GM12878 (cell line): Measurements from ENCODE around the gene VARS2. TPM values are rescaled to one million over a fixed set of nuclear protein-coding genes. Genes with fewer than 3 reads are reported as not detected.
"Not testable (repeated sequence)": the region's sequence is repeated elsewhere in the genome, so short reads cannot be mapped to it uniquely, and the experiment has no call there.

Experiments
- ATAC-seq: fragments of 200-7000 bp; cut with Tn5 transposase; 3 replicates; pipeline ENCODE4 v1.9.1; 2020; ENCODE audit warnings: mild to moderate bottlenecking, moderate library complexity
- BruUV-seq: library from RNA; stranded (reverse); fragments of 400-500 nt; replicated peaks from 2 replicates; lab custom pipeline; 2021; lab: Mats Ljungman, UMichigan
- CTCF ChIA-PET: fragments of 300-600 bp; sonication (Branson Sonifier 250); formaldehyde crosslinking; extraction: SDS; loops from one replicate; lab custom pipeline; 2021; ENCODE audit warnings: inconsistent platforms; lab: Yijun Ruan, JAX
- POLR2A ChIA-PET: fragments of 350-600 bp; formaldehyde crosslinking; extraction: SDS; loops from one replicate; lab custom pipeline; 2021; ENCODE audit warnings: inconsistent platforms; lab: Charles Lee
- RAD21 ChIA-PET: fragments of 300-600 bp; sonication (Branson Sonifier 250); formaldehyde crosslinking; loops from one replicate; lab custom pipeline; 2023; ENCODE audit warnings: antibody characterized with exemption; ENCODE audit not compliant: unreplicated experiment; lab: Charles Lee
- SMC1A ChIA-PET: fragments of 300-600 bp; sonication (Branson Sonifier 250); formaldehyde crosslinking; loops from one replicate; lab custom pipeline; 2023; ENCODE audit not compliant: unreplicated experiment, uncharacterized antibody; lab: Charles Lee
- DNase-seq: peaks from one replicate; pipeline ENCODE4 v3.0.0-alpha.2; 2011; ENCODE audit warnings: low read depth, low spot score
- FAIRE-seq: peaks from 3 replicates; lab custom pipeline; 2011; peaks lifted over from hg19 to GRCh38; lab: Jason Lieb, UNC
- H2AFZ ChIP-seq: 2 replicates; pipeline ENCODE4 v1.6.0; 2011; ENCODE audit warnings: low read depth, low read length, control low read depth; ENCODE audit not compliant: control insufficient read depth
- H3K27ac ChIP-seq: 2 replicates; pipeline ENCODE4 v1.5.1; 2011; ENCODE audit warnings: control low read depth; ENCODE audit not compliant: control insufficient read depth, insufficient read depth
- H3K27me3 ChIP-seq, 2 experiments: replicated peaks in 1 of 2; 2 replicates each; pipeline versions ENCODE4 v1.6.0 to v1.6.1; 2011; ENCODE audit warnings: low read length in 1 of 2; ENCODE audit not compliant: control insufficient read depth in 2 of 2, insufficient read depth in 2 of 2
- H3K36me3 ChIP-seq, 2 experiments: 2 replicates each; pipeline ENCODE4 v1.5.1; 2011; ENCODE audit warnings: low read length in 1 of 2; ENCODE audit not compliant: control insufficient read depth in 2 of 2, insufficient read depth in 2 of 2
- H3K4me1 ChIP-seq: 2 replicates; pipeline ENCODE4 v1.6.1; 2011; ENCODE audit warnings: mild to moderate bottlenecking, low read length, moderate library complexity, mixed read lengths; ENCODE audit not compliant: control insufficient read depth, insufficient read depth
- H3K4me2 ChIP-seq: 2 replicates; pipeline ENCODE4 v1.6.0; 2011; ENCODE audit warnings: control low read depth; ENCODE audit not compliant: control insufficient read depth, insufficient read depth
- H3K4me3 ChIP-seq: fragments of 200-600 bp; sonication (generic); 2 replicates; pipeline ENCODE4 v1.5.1; 2016
- H3K79me2 ChIP-seq: 2 replicates; pipeline ENCODE4 v1.6.0; 2011; ENCODE audit warnings: low read length; ENCODE audit not compliant: control insufficient read depth, insufficient read depth
- H3K9ac ChIP-seq: 2 replicates; pipeline ENCODE4 v1.8.0; 2011; ENCODE audit warnings: low read length, control low read depth, mixed read lengths; ENCODE audit not compliant: control insufficient read depth, insufficient read depth
- H3K9me3 ChIP-seq: replicated peaks from 3 replicates; pipeline ENCODE4 v1.5.1; 2011; ENCODE audit warnings: mild to moderate bottlenecking, low read length; ENCODE audit not compliant: control insufficient read depth, insufficient read depth
- H4K20me1 ChIP-seq: 2 replicates; pipeline ENCODE4 v1.6.0; 2011; ENCODE audit not compliant: control insufficient read depth, insufficient read depth
- HDAC2 ChIP-seq: fragments of 200-600 bp; sonication (generic); IDR thresholded peaks from 2 replicates; pipeline ENCODE4 v1.6.1; 2017
- MLLT1 ChIP-seq: fragments of 450-650 bp; IDR thresholded peaks from 2 replicates; pipeline ENCODE4 v1.6.1; 2016; ENCODE audit warnings: mild to moderate bottlenecking
- SPI1 ChIP-seq: IDR thresholded peaks from 2 replicates; pipeline ENCODE4 v1.6.1; 2011; ENCODE audit warnings: low read depth, mild to moderate bottlenecking, low read length, moderate library complexity, borderline replicate concordance; ENCODE audit not compliant: insufficient read depth
- SREBF2 ChIP-seq: IDR thresholded peaks from 2 replicates; pipeline ENCODE4 v1.6.1; 2012; ENCODE audit warnings: mild to moderate bottlenecking, low read length
- ZNF384 ChIP-seq: IDR thresholded peaks from 2 replicates; pipeline ENCODE4 v1.6.1; 2012; ENCODE audit warnings: low read depth, mild to moderate bottlenecking, low read length, improper control_type of control experiment, borderline replicate concordance
- WGBS: methylation state at CpG from one replicate; pipeline ENCODE4 v1.1.6; 2016; ENCODE audit warnings: low lambda C conversion rate; ENCODE audit not compliant: insufficient replicate concordance, insufficient coverage; ENCODE audit errors: missing lambda C conversion rate; 5-methylcytosine and 5-hydroxymethylcytosine counted together
- in situ Hi-C: fragments of 300-500 bp; cut with MboI; formaldehyde crosslinking; loops from 9 replicates; pipeline ENCODE4 v1.14.3; 2018; ENCODE audit warnings: mixed read lengths
- intact Hi-C: fragments of 100-400 bp; cut with micrococcal nuclease; formaldehyde crosslinking; loops from one replicate; pipeline ENCODE4 v1.14.2; 2022; ENCODE audit not compliant: unreplicated experiment
- polyA plus RNA-seq, 11 experiments: library from polyadenylated mRNA; depleted of rRNA in 4 of 11; unstranded in 6 of 11; stranded (reverse) in 5 of 11; fragments of >200 nt; fragmentation: Nextera tagmentation in 4 of 11; fragmentation: Illumina TruSeq in 1 of 11; extraction: Ambion mirVana in 4 of 11; extraction: Trizol in 1 of 11; gene quantifications; 1 replicate in 1 of 11; 2 replicates in 10 of 11; pipeline versions ENCODE4 v1.2.1 to v1.2.3, GENCODE V29; 2011 to 2016; ENCODE audit warnings: inconsistent platforms in 2 of 11, missing spikeins in 2 of 11, low read depth in 1 of 11
- total RNA-seq, 4 experiments: library from RNA; depleted of rRNA in 3 of 4; stranded (reverse); fragments of >200 nt in 3 of 4; fragmentation: Illumina TruSeq in 1 of 4; extraction: Trizol in 1 of 4; gene quantifications; 2 replicates each; pipeline versions ENCODE4 v1.2.1 to v1.2.3, GENCODE V29; 2013 to 2021

VARS2 gene
- total and polyA plus RNA-seq, 10 of the 15 experiments (the other 5 are each of a cell fraction or from before 2014, with no cell fraction given), result 3.8 to 70.7 (median 49.1) TPM

- no peaks in the 10 kb centered on the region for H3K27me3 ChIP-seq
- H4K20me1 ChIP-seq, result no peaks in the 10 kb centered on the region
- in situ Hi-C loops (no loop called here), intact Hi-C loops (no loop called here)
- CTCF ChIA-PET, result interaction anchor here (1.0 to 1.7 kb wide), 3 partner anchors 11 to 177 kb away, joined by 4 to 6 read pairs (median 4); partner anchors contain the start of gene VARS2
- 75% methylated on average over 4 of the region's 4 CpGs for WGBS
- H3K27ac ChIP-seq, result peak overlapping the region; percentile 30; the same call in 1 of the 2 replicates
- FAIRE-seq (no peak), ATAC-seq (no peak), DNase-seq (no peak)
- no peaks in the 10 kb centered on the region for H3K9me3 ChIP-seq
- BruUV-seq, result no TSS peak
- peaks cover 32% of the 10 kb centered on the region for H3K4me1 ChIP-seq
- H3K4me3 ChIP-seq, result no peak overlapping the region
- POLR2A ChIA-PET, result interaction anchor here (1.5 to 6.0 kb wide), 2 partner anchors 11 to 18 kb away, joined by 4 to 37 read pairs; partner anchors contain the start of gene VARS2
- no peak overlapping the region for H3K9ac ChIP-seq
- RAD21 ChIA-PET, result interaction anchor here (0.7 to 1.2 kb wide), 4 partner anchors 10 to 167 kb away, joined by 3 to 4 read pairs (median 3); no protein-coding TSS in a partner anchor
- SMC1A ChIA-PET, result interaction anchor here (0.8 to 2.2 kb wide), 4 partner anchors 12 to 81 kb away, joined by 3 to 8 read pairs (median 3); no protein-coding TSS in a partner anchor
- no peak overlapping the region for H2AFZ ChIP-seq
- TF ChIP-seq HDAC2 (no peak), SREBF2 (no peak), SPI1 (peak; percentile 52; the same call in 1 of the 2 replicates), ZNF384 (peak; percentile 17; the same call in 1 of the 2 replicates)
- H3K36me3 ChIP-seq, result peaks cover 0 to 8% of the 10 kb centered on the region in 2 experiments; a peak in 2 of 4 replicates
- peaks cover 3% of the 10 kb centered on the region for H3K79me2 ChIP-seq
- peak overlapping the region; percentile 4; the same call in 1 of the 2 replicates for H3K4me2 ChIP-seq
Measured at GRCh38 chr6:30903236-30903635, 10.8 kb upstream of the VARS2 start.

- peak overlapping the region; percentile 77 for H3K27ac ChIP-seq
- RAD21 ChIA-PET, result interaction anchor here (1.0 to 3.5 kb wide), 4 partner anchors 12 to 172 kb away, joined by 3 to 22 read pairs (median 4); partner anchors contain the start of gene DDR1
- not testable (repeated sequence) for BruUV-seq
Measured at GRCh38 chr6:30907290-30907757, 6.7 kb upstream of the VARS2 start.

More at GRCh38 chr6:30907290-30907757, 6.7 kb upstream of the VARS2 start:
- Histone ChIP-seq H3K79me2 (peaks cover 11% of the 10 kb centered on the region), H3K9ac (peak overlapping the region; percentile 87), H3K4me3 (peak overlapping the region; percentile 100), H3K4me1 (peaks cover 23% of the 10 kb centered on the region), H3K4me2 (peak overlapping the region; percentile 86), H2AFZ (peak overlapping the region; percentile 98)
- TF ChIP-seq MLLT1, result peak; percentile 93
- H4K20me1 ChIP-seq, ATAC-seq, H3K36me3 ChIP-seq, in situ Hi-C loops, H3K9me3 ChIP-seq, FAIRE-seq, H3K27me3 ChIP-seq, intact Hi-C loops, DNase-seq: not testable (repeated sequence)
- ChIA-PET CTCF (interaction anchor here (1.6 to 3.7 kb wide), 3 partner anchors 22 to 177 kb away, joined by 5 to 13 read pairs (median 6); no protein-coding TSS in a partner anchor), POLR2A (interaction anchor here (0.6 to 2.1 kb wide), 6 partner anchors 19 to 292 kb away, joined by 3 to 21 read pairs (median 3); partner anchors contain the start of gene DDR1), SMC1A (interaction anchor here (1.0 to 3.0 kb wide), 3 partner anchors 15 to 85 kb away, joined by 3 to 14 read pairs (median 3); partner anchors contain the start of gene DDR1)
- WGBS, result 43% methylated on average over 13 of the region's 16 CpGs
